Esophagus mucosa (tissue), 1 donor: ENCODE data around the gene TGFB3. TPM values are rescaled to one million over a fixed set of nuclear protein-coding genes. Genes with fewer than 3 reads are reported as not detected.

Experiments used
- total RNA-seq: library from RNA; stranded (reverse); gene quantifications from one replicate; pipeline ENCODE4 v1.2.4, GENCODE V29; 2023
- donor health status: DM: yes; HTN: yes; CAD: no.

The TGFB3 gene
- total RNA-seq, 1 donor from 2014 or later, result 4.3 TPM

Other genes starting within 250 kb of the TGFB3 start
- 21.6 TPM for gene IFT43, start 3.8 kb upstream of the TGFB3 start, total RNA-seq
- 17.5 TPM for gene GPATCH2L, start 169.9 kb upstream of the TGFB3 start, total RNA-seq